ENCODE results near the gene DCC.

DCC gene

GRCh38 chr18:52764316-52764715, 424.3 kb downstream of the DCC start:
- no peak overlapping the region for H3K4me3 ChIP-seq (replicated peaks; ENCODE audit: low read depth, low read length)
- TF ChIP-seq CTCF (IDR thresholded peaks at IDR 0.05; ENCODE audit: low read length, missing control alignments): no peak
- DNase-seq (ENCODE audit: low read depth): no peak

- no peak for TF ChIP-seq CTCF (IDR thresholded peaks at IDR 0.05; ENCODE audit: low read length, missing control alignments)
- no peak overlapping the region for H3K4me3 ChIP-seq (replicated peaks; ENCODE audit: low read depth, low read length)
- DNase-seq (ENCODE audit: low read depth): no peak
Measured at GRCh38 chr18:52766002-52766545, 426.1 kb downstream of the DCC start.

- no peak for DNase-seq (ENCODE audit: low read depth)
Measured at GRCh38 chr18:52781113-52781512, 441.1 kb downstream of the DCC start.

GRCh38 chr18:52791321-52791720, 451.3 kb downstream of the DCC start:
- no peak for TF ChIP-seq CTCF (IDR thresholded peaks at IDR 0.05; ENCODE audit: low read length, missing control alignments)
- no peak for DNase-seq (ENCODE audit: low read depth)
- H3K4me3 ChIP-seq (replicated peaks; ENCODE audit: low read depth, low read length): no peak overlapping the region

More at GRCh38 chr18:52781113-52781512, 441.1 kb downstream of the DCC start:
- no peak for TF ChIP-seq CTCF (IDR thresholded peaks at IDR 0.05; ENCODE audit: low read length, missing control alignments)
- H3K4me3 ChIP-seq (replicated peaks; ENCODE audit: low read depth, low read length): no peak overlapping the region

- no peak overlapping the region for H3K4me3 ChIP-seq (replicated peaks; ENCODE audit: low read depth, low read length)
- no peak for DNase-seq (ENCODE audit: low read depth)
- TF ChIP-seq CTCF (IDR thresholded peaks at IDR 0.05; ENCODE audit: low read length, missing control alignments): no peak
Measured at GRCh38 chr18:52812834-52813233, 472.8 kb downstream of the DCC start.

GRCh38 chr18:52813635-52814416, 473.8 kb downstream of the DCC start:
- TF ChIP-seq CTCF (IDR thresholded peaks at IDR 0.05; ENCODE audit: low read length, missing control alignments): no peak
- no peak for DNase-seq (ENCODE audit: low read depth)
- H3K4me3 ChIP-seq (replicated peaks; ENCODE audit: low read depth, low read length): no peak overlapping the region

GRCh38 chr18:52815651-52816050, 475.7 kb downstream of the DCC start:
- no peak overlapping the region for H3K4me3 ChIP-seq (replicated peaks; ENCODE audit: low read depth, low read length)
- DNase-seq (ENCODE audit: low read depth): no peak
- TF ChIP-seq CTCF (IDR thresholded peaks at IDR 0.05; ENCODE audit: low read length, missing control alignments): no peak
